ENCODE results near the gene GSDMA. TPM values are rescaled to one million over a fixed set of nuclear protein-coding genes. Genes with fewer than 3 reads are reported as not detected.
"Not testable (repeated sequence)": the region's sequence is repeated elsewhere in the genome, so short reads cannot be mapped to it uniquely, and the experiment has no call there.

Gene GSDMA
- polyA plus RNA-seq, 4 donors, result 0.04 to 0.63 (median 0.54) TPM; not detected in 1

GRCh38 chr17:39937447-39937846 lies 25.4 kb upstream of the GSDMA start:
- H3K27ac ChIP-seq (ENCODE audit: low read depth in 1 of 3, low read length in 2 of 3), result no peak overlapping the region
- H3K36me3 ChIP-seq (ENCODE audit: control insufficient read depth in 3 of 3, insufficient read depth in 2 of 3, low read depth in 1 of 3, low read length in 3 of 3), result peaks cover 0 to 2% (median 0%) of the 10 kb centered on the region in 3 donors
- no peak overlapping the region for H3K4me3 ChIP-seq (ENCODE audit: low read depth in 1 of 3, low read length in 3 of 3)
- H3K27me3 ChIP-seq (ENCODE audit: control insufficient read depth in 3 of 3, insufficient read depth in 3 of 3, low read length in 3 of 3), result no peaks in the 10 kb centered on the region
- WGBS, 3 donors, result 95 to 97% (median 95%) methylated on average over 3 of the region's 3 CpGs
- FAIRE-seq (no peak), DNase-seq (no peak)
- no peaks in the 10 kb centered on the region for H3K4me1 ChIP-seq (ENCODE audit: control insufficient read depth in 3 of 3, insufficient read depth in 2 of 3, low read depth in 1 of 3, low read length in 2 of 3)
- H3K9me3 ChIP-seq (ENCODE audit: control insufficient read depth in 2 of 2, insufficient read depth in 1 of 2, low read depth in 1 of 2, low read length in 1 of 2), result no peaks in the 10 kb centered on the region

GRCh38 chr17:39938140-39938869 lies 24.5 kb upstream of the GSDMA start:
- Histone ChIP-seq H3K27ac (ENCODE audit: low read depth in 1 of 3, low read length in 2 of 3) (no peak overlapping the region), H3K4me3 (ENCODE audit: low read depth in 1 of 3, low read length in 3 of 3) (no peak overlapping the region), H3K9me3 (ENCODE audit: control insufficient read depth in 2 of 2, insufficient read depth in 1 of 2, low read depth in 1 of 2, low read length in 1 of 2) (no peaks in the 10 kb centered on the region), H3K4me1 (ENCODE audit: control insufficient read depth in 3 of 3, insufficient read depth in 2 of 3, low read depth in 1 of 3, low read length in 2 of 3) (no peaks in the 10 kb centered on the region), H3K27me3 (ENCODE audit: control insufficient read depth in 3 of 3, insufficient read depth in 3 of 3, low read length in 3 of 3) (no peaks in the 10 kb centered on the region), H3K36me3 (ENCODE audit: control insufficient read depth in 3 of 3, insufficient read depth in 2 of 3, low read depth in 1 of 3, low read length in 3 of 3) (peaks cover 0 to 2% (median 0%) of the 10 kb centered on the region in 3 donors)
- FAIRE-seq, result no peak
- WGBS, 3 donors, result 76 to 80% (median 78%) methylated on average over 8 of the region's 8 CpGs
- no peak for DNase-seq

- Histone ChIP-seq H3K9me3 (ENCODE audit: control insufficient read depth in 2 of 2, insufficient read depth in 1 of 2, low read depth in 1 of 2, low read length in 1 of 2) (no peaks in the 10 kb centered on the region), H3K36me3 (ENCODE audit: control insufficient read depth in 3 of 3, insufficient read depth in 2 of 3, low read depth in 1 of 3, low read length in 3 of 3) (peaks cover 0 to 2% (median 0%) of the 10 kb centered on the region in 3 donors), H3K27ac (ENCODE audit: low read depth in 1 of 3, low read length in 2 of 3) (no peak overlapping the region), H3K27me3 (ENCODE audit: control insufficient read depth in 3 of 3, insufficient read depth in 3 of 3, low read length in 3 of 3) (no peaks in the 10 kb centered on the region), H3K4me3 (ENCODE audit: low read depth in 1 of 3, low read length in 3 of 3) (no peak overlapping the region), H3K4me1 (ENCODE audit: control insufficient read depth in 3 of 3, insufficient read depth in 2 of 3, low read depth in 1 of 3, low read length in 2 of 3) (no peaks in the 10 kb centered on the region)
- DNase-seq (no peak), FAIRE-seq (no peak)
- WGBS, 3 donors, result 84 to 93% (median 90%) methylated on average over 3 of the region's 3 CpGs
Observed at GRCh38 chr17:39939106-39939505, 23.7 kb upstream of the GSDMA start.

- 56 to 73% (median 65%) methylated on average over 6 of the region's 6 CpGs for WGBS, 3 donors
- Histone ChIP-seq H3K4me1 (ENCODE audit: control insufficient read depth in 3 of 3, insufficient read depth in 2 of 3, low read depth in 1 of 3, low read length in 2 of 3) (no peaks in the 10 kb centered on the region), H3K4me3 (ENCODE audit: low read depth in 1 of 3, low read length in 3 of 3) (no peak overlapping the region), H3K36me3 (ENCODE audit: control insufficient read depth in 3 of 3, insufficient read depth in 2 of 3, low read depth in 1 of 3, low read length in 3 of 3) (peaks cover 0 to 2% (median 0%) of the 10 kb centered on the region in 3 donors), H3K27me3 (ENCODE audit: control insufficient read depth in 3 of 3, insufficient read depth in 3 of 3, low read length in 3 of 3) (no peaks in the 10 kb centered on the region), H3K9me3 (ENCODE audit: control insufficient read depth in 2 of 2, insufficient read depth in 1 of 2, low read depth in 1 of 2, low read length in 1 of 2) (no peaks in the 10 kb centered on the region), H3K27ac (ENCODE audit: low read depth in 1 of 3, low read length in 2 of 3) (peak overlapping the region in 1 of 3 donors; percentile 32)
- no peak for DNase-seq
- FAIRE-seq, result no peak
Observed at GRCh38 chr17:39939588-39940419, 23.0 kb upstream of the GSDMA start.

- Histone ChIP-seq H3K9me3 (ENCODE audit: control insufficient read depth in 2 of 2, insufficient read depth in 1 of 2, low read depth in 1 of 2, low read length in 1 of 2) (no peaks in the 10 kb centered on the region), H3K27ac (ENCODE audit: low read depth in 1 of 3, low read length in 2 of 3) (no peak overlapping the region), H3K4me1 (ENCODE audit: control insufficient read depth in 3 of 3, insufficient read depth in 2 of 3, low read depth in 1 of 3, low read length in 2 of 3) (peaks cover 0 to 1% (median 0%) of the 10 kb centered on the region in 3 donors), H3K27me3 (ENCODE audit: control insufficient read depth in 3 of 3, insufficient read depth in 3 of 3, low read length in 3 of 3) (no peaks in the 10 kb centered on the region), H3K4me3 (ENCODE audit: low read depth in 1 of 3, low read length in 3 of 3) (no peak overlapping the region), H3K36me3 (ENCODE audit: control insufficient read depth in 3 of 3, insufficient read depth in 2 of 3, low read depth in 1 of 3, low read length in 3 of 3) (no peaks in the 10 kb centered on the region)
- 62 to 91% (median 70%) methylated on average over 13 to 14 of the region's 14 CpGs for WGBS, 3 donors
- no peak for FAIRE-seq
- DNase-seq, result no peak
Observed at GRCh38 chr17:39943702-39944392, 19.0 kb upstream of the GSDMA start.

- Histone ChIP-seq H3K27me3 (ENCODE audit: control insufficient read depth in 3 of 3, insufficient read depth in 3 of 3, low read length in 3 of 3) (no peaks in the 10 kb centered on the region), H3K4me3 (ENCODE audit: low read depth in 1 of 3, low read length in 3 of 3) (no peak overlapping the region), H3K36me3 (ENCODE audit: control insufficient read depth in 3 of 3, insufficient read depth in 2 of 3, low read depth in 1 of 3, low read length in 3 of 3) (no peaks in the 10 kb centered on the region), H3K9me3 (ENCODE audit: control insufficient read depth in 2 of 2, insufficient read depth in 1 of 2, low read depth in 1 of 2, low read length in 1 of 2) (no peaks in the 10 kb centered on the region), H3K4me1 (ENCODE audit: control insufficient read depth in 3 of 3, insufficient read depth in 2 of 3, low read depth in 1 of 3, low read length in 2 of 3) (peaks cover 0 to 4% (median 0%) of the 10 kb centered on the region in 3 donors), H3K27ac (ENCODE audit: low read depth in 1 of 3, low read length in 2 of 3) (no peak overlapping the region)
- WGBS, 3 donors, result 70 to 84% (median 81%) methylated on average over 16 of the region's 16 CpGs
- FAIRE-seq (no peak), DNase-seq (no peak)
Observed at GRCh38 chr17:39944393-39944711, 18.5 kb upstream of the GSDMA start.

- WGBS, 3 donors, result 84 to 87% (median 85%) methylated on average over 15 of the region's 15 CpGs
- Histone ChIP-seq H3K4me1 (ENCODE audit: control insufficient read depth in 3 of 3, insufficient read depth in 2 of 3, low read depth in 1 of 3, low read length in 2 of 3) (peaks cover 0 to 4% (median 0%) of the 10 kb centered on the region in 3 donors), H3K36me3 (ENCODE audit: control insufficient read depth in 3 of 3, insufficient read depth in 2 of 3, low read depth in 1 of 3, low read length in 3 of 3) (no peaks in the 10 kb centered on the region), H3K27ac (ENCODE audit: low read depth in 1 of 3, low read length in 2 of 3) (no peak overlapping the region), H3K4me3 (ENCODE audit: low read depth in 1 of 3, low read length in 3 of 3) (no peak overlapping the region), H3K27me3 (ENCODE audit: control insufficient read depth in 3 of 3, insufficient read depth in 3 of 3, low read length in 3 of 3) (no peaks in the 10 kb centered on the region), H3K9me3 (ENCODE audit: control insufficient read depth in 2 of 2, insufficient read depth in 1 of 2, low read depth in 1 of 2, low read length in 1 of 2) (no peaks in the 10 kb centered on the region)
- FAIRE-seq, result no peak
- no peak for DNase-seq
Observed at GRCh38 chr17:39946551-39947330, 16.1 kb upstream of the GSDMA start.

- not testable (repeated sequence) for H3K27me3 ChIP-seq (ENCODE audit: control insufficient read depth in 3 of 3, insufficient read depth in 3 of 3, low read length in 3 of 3); H3K4me3 ChIP-seq (ENCODE audit: low read depth in 1 of 3, low read length in 3 of 3); FAIRE-seq; H3K36me3 ChIP-seq (ENCODE audit: control insufficient read depth in 3 of 3, insufficient read depth in 2 of 3, low read depth in 1 of 3, low read length in 3 of 3); H3K27ac ChIP-seq (ENCODE audit: low read depth in 1 of 3, low read length in 2 of 3); H3K9me3 ChIP-seq (ENCODE audit: control insufficient read depth in 2 of 2, insufficient read depth in 1 of 2, low read depth in 1 of 2, low read length in 1 of 2); DNase-seq; H3K4me1 ChIP-seq (ENCODE audit: control insufficient read depth in 3 of 3, insufficient read depth in 2 of 3, low read depth in 1 of 3, low read length in 2 of 3)
- WGBS, 3 donors, result 75 to 89% (median 78%) methylated on average over 5 of the region's 5 CpGs
Observed at GRCh38 chr17:39948489-39948828, 14.3 kb upstream of the GSDMA start.

Measured in small intestine (tissue), 7 donors.